ENCODE measurements around the gene MIGA2.
A peak's percentile ranks its signal among the peaks of the same experiment; 100 is the strongest.

The MIGA2 gene

GRCh38 chr9:129113645-129114304 lies 77.3 kb downstream of the MIGA2 start:
- TF ChIP-seq, protein P1, sequence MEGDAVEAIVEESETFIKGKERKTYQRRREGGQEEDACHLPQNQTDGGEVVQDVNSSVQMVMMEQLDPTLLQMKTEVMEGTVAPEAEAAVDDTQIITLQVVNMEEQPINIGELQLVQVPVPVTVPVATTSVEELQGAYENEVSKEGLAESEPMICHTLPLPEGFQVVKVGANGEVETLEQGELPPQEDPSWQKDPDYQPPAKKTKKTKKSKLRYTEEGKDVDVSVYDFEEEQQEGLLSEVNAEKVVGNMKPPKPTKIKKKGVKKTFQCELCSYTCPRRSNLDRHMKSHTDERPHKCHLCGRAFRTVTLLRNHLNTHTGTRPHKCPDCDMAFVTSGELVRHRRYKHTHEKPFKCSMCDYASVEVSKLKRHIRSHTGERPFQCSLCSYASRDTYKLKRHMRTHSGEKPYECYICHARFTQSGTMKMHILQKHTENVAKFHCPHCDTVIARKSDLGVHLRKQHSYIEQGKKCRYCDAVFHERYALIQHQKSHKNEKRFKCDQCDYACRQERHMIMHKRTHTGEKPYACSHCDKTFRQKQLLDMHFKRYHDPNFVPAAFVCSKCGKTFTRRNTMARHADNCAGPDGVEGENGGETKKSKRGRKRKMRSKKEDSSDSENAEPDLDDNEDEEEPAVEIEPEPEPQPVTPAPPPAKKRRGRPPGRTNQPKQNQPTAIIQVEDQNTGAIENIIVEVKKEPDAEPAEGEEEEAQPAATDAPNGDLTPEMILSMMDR (IDR thresholded peaks at IDR 0.05) = no peak
- H3K36me3 Mint-ChIP-seq (ENCODE audit: low read depth) = peaks cover 2% of the 10 kb centered on the region
- H3K27ac Mint-ChIP-seq = no peak overlapping the region
- peaks cover 5% of the 10 kb centered on the region for H3K9me3 Mint-ChIP-seq
- DNase-seq = no peak
- H3K4me1 Mint-ChIP-seq = peaks cover 45% of the 10 kb centered on the region
- H3K4me3 Mint-ChIP-seq = peak overlapping the region; percentile 95
- H3K27me3 Mint-ChIP-seq (ENCODE audit: low read depth, poor library complexity) = peaks cover 14% of the 10 kb centered on the region

DNA sequence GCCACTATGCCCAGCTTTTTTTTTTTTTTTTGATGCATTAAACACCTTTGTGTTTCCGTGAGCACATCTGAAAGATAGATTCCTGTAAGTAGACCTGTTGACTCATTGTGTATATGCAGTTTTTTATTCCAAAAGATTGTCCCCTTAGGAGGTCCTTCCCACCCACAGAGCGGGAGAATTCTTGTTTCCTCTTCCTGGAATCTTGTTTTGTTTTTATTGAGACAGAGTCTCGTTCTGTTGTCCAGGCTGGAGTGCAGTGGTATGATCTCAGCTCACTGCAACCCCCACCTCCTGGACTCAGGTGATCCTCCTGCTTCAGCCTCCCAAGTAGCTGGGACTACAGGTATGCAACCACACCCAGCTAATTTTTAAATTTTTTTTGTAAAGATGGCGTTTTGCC lies 82.4 kb downstream of the MIGA2 start:
- Mint-ChIP-seq H3K4me3 (no peak overlapping the region), H3K9me3 (peaks cover 5% of the 10 kb centered on the region), H3K36me3 (ENCODE audit: low read depth) (peaks cover 32% of the 10 kb centered on the region), H3K4me1 (peaks cover 26% of the 10 kb centered on the region), H3K27ac (no peak overlapping the region), H3K27me3 (ENCODE audit: low read depth, poor library complexity) (peaks cover 6% of the 10 kb centered on the region)
- DNase-seq = no peak
- TF ChIP-seq, protein P1 (IDR thresholded peaks at IDR 0.05) = no peak

DNA sequence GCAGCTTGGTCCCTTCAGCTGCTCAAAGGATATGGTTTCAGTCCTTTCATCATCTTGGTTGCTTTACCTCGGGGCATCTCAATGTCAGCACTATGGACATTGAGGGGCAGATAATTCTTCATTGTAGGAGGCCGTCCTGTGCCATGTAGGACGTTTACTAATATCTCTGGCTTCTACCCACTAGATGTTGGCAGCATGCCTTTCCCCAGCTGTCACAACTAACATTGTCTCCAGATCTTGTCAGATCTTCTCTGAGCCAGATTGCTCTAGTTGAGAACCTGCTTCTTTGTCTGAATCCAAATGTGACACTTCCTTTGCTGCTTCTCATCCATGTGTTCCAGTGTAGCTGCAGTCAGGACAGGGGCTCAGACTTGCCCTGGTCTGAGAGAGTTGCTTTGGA lies 85.1 kb downstream of the MIGA2 start:
- Mint-ChIP-seq H3K9me3 (peaks cover 5% of the 10 kb centered on the region), H3K4me1 (peaks cover 12% of the 10 kb centered on the region), H3K4me3 (no peak overlapping the region), H3K36me3 (ENCODE audit: low read depth) (peaks cover 45% of the 10 kb centered on the region), H3K27ac (no peak overlapping the region), H3K27me3 (ENCODE audit: low read depth, poor library complexity) (peaks cover 6% of the 10 kb centered on the region)
- DNase-seq = no peak
- TF ChIP-seq, protein P1 (IDR thresholded peaks at IDR 0.05) = no peak
